Endothelial cell (in vitro differentiated cells): ENCODE results near the gene CPLANE1. TPM values are rescaled to one million over a fixed set of nuclear protein-coding genes. Genes with fewer than 3 reads are reported as not detected.
A peak's percentile ranks its signal among the peaks of the same experiment; 100 is the strongest.
"Not testable (repeated sequence)": the region's sequence is repeated elsewhere in the genome, so short reads cannot be mapped to it uniquely, and the experiment has no call there.

Experiments
- DNase-seq: peaks from one replicate; pipeline ENCODE4 v3.0.0; 2021; ENCODE audit warnings: low spot score
- H3K27ac Mint-ChIP-seq: one replicate; pipeline ENCODE4 v1.8.0; 2021; ENCODE audit warnings: mixed read lengths, inconsistent platforms; ENCODE audit not compliant: unreplicated experiment
- H3K27me3 Mint-ChIP-seq: one replicate; pipeline ENCODE4 v1.8.0; 2021; ENCODE audit warnings: mild to moderate bottlenecking, moderate library complexity, mixed read lengths, inconsistent platforms; ENCODE audit not compliant: unreplicated experiment
- H3K36me3 Mint-ChIP-seq: one replicate; pipeline ENCODE4 v1.8.0; 2021; ENCODE audit warnings: mild to moderate bottlenecking, low read depth, mixed read lengths, inconsistent platforms; ENCODE audit not compliant: unreplicated experiment
- H3K4me1 Mint-ChIP-seq: one replicate; pipeline ENCODE4 v1.8.0; 2021; ENCODE audit warnings: mild to moderate bottlenecking, mixed read lengths, inconsistent platforms; ENCODE audit not compliant: unreplicated experiment
- H3K4me3 Mint-ChIP-seq: one replicate; pipeline ENCODE4 v1.8.0; 2021; ENCODE audit warnings: mild to moderate bottlenecking, mixed read lengths, inconsistent platforms; ENCODE audit not compliant: unreplicated experiment
- H3K9me3 Mint-ChIP-seq: one replicate; pipeline ENCODE4 v1.8.0; 2021; ENCODE audit warnings: mixed read lengths, inconsistent platforms; ENCODE audit not compliant: unreplicated experiment
- CTCF ChIP-seq: fragments of 200-600 bp; sonication (generic); IDR thresholded peaks from one replicate; pipeline ENCODE4 v1.5.0; 2021; ENCODE audit warnings: antibody characterized with exemption; ENCODE audit not compliant: unreplicated experiment
- total RNA-seq: library from RNA; stranded (reverse); fragmentation: NEBNext Ultra II Directional; extraction: Animal tissue kit (Norgen Biotek cat#: 25700); gene quantifications from one replicate; pipeline ENCODE4 v1.2.1, GENCODE V29; 2021; ENCODE audit not compliant: unreplicated experiment

CPLANE1 gene
- total RNA-seq, 1 donor from 2014 or later, result 25.8 TPM

DNA sequence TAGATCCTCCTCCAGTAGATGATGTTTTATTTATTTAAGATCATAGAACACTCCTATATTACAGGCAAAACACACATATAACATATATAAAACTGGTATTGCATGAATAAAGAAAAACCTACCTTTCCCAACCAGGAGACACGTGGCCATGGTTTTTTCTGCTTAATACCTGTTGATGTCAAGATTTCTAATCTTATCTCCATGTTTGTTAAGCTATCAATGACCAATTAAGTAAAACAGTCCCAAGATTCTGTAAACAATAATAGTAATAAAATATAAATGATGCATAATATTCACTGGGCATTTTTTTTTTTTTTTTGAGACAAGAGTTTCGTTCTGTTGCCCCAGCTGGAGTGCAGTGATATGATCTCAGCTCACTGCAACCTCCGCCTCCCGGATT lies 1.7 kb downstream of the CPLANE1 start:
- Mint-ChIP-seq H3K4me1 (peaks cover 11% of the 10 kb centered on the region), H3K9me3 (no peaks in the 10 kb centered on the region), H3K27me3 (peaks cover 5% of the 10 kb centered on the region), H3K36me3 (no peaks in the 10 kb centered on the region), H3K27ac (no peak overlapping the region), H3K4me3 (peak overlapping the region; percentile 62)
- no peak for DNase-seq
- TF ChIP-seq CTCF, result no peak

- Mint-ChIP-seq H3K36me3 (no peaks in the 10 kb centered on the region), H3K4me1 (peaks cover 11% of the 10 kb centered on the region), H3K27me3 (peaks cover 5% of the 10 kb centered on the region), H3K4me3 (no peak overlapping the region), H3K9me3 (no peaks in the 10 kb centered on the region), H3K27ac (no peak overlapping the region)
- no peak for DNase-seq
- no peak for TF ChIP-seq CTCF
Measured at GRCh38 chr5:37247036-37247435, 2.1 kb downstream of the CPLANE1 start.

DNA sequence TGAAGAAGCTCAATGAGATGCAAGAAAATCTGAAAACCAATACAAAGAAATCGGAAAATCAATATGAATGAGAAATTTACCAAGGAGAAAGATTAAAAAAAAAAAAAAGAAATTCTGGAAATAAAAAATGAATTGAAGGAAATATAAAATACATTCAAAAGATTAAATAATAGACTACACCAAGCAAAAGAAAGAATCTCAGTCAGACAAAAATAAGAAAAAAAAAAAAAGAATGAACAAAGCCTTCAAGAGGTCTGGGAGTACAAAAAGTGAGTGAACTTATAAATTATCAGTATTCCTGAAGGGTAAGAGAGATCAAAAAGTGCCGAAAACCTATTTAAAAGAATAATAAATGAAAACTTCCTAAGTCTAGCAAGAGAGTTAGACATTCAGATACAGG lies 14.9 kb downstream of the CPLANE1 start:
- peaks cover 23% of the 10 kb centered on the region for H3K36me3 Mint-ChIP-seq
- no peak for TF ChIP-seq CTCF

GRCh38 chr5:37226377-37226776 lies 22.8 kb downstream of the CPLANE1 start:
- no peak for DNase-seq
- no peak for TF ChIP-seq CTCF
- Mint-ChIP-seq H3K36me3 (peaks cover 12% of the 10 kb centered on the region), H3K9me3 (no peaks in the 10 kb centered on the region), H3K4me1 (no peaks in the 10 kb centered on the region), H3K27ac (no peak overlapping the region), H3K27me3 (peaks cover 2% of the 10 kb centered on the region), H3K4me3 (no peak overlapping the region)

More for the DNA sequence above, 14.9 kb downstream of the CPLANE1 start:
- no peaks in the 10 kb centered on the region for H3K9me3 Mint-ChIP-seq
- peaks cover 2% of the 10 kb centered on the region for H3K27me3 Mint-ChIP-seq
- H3K4me3 Mint-ChIP-seq, result no peak overlapping the region
- peaks cover 3% of the 10 kb centered on the region for H3K4me1 Mint-ChIP-seq
- no peak overlapping the region for H3K27ac Mint-ChIP-seq
- DNase-seq, result no peak

DNA sequence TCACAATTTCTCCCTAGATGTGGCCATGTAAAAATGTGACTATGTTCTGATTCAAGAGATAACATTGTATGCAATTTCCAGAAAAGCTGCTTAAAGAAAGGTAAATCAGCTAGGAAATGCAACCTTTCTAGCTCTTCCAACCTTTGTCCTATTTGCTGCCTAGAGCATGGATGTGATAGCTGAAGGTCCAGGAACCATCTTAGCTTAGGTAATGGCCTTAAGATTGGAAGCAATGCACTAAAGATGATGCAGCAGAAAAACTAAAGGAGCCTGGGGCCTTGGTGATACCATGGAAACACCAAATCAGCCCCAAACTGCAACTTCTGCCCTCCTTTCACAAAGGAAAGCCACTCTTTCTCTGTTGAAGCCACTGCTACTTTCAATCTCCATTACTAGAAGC lies 27.0 kb downstream of the CPLANE1 start:
- TF ChIP-seq CTCF, result no peak
- no peak for DNase-seq
- Mint-ChIP-seq H3K27ac (no peak overlapping the region), H3K4me3 (no peak overlapping the region), H3K4me1 (no peaks in the 10 kb centered on the region), H3K36me3 (peaks cover 8% of the 10 kb centered on the region), H3K27me3 (no peaks in the 10 kb centered on the region), H3K9me3 (no peaks in the 10 kb centered on the region)

DNA sequence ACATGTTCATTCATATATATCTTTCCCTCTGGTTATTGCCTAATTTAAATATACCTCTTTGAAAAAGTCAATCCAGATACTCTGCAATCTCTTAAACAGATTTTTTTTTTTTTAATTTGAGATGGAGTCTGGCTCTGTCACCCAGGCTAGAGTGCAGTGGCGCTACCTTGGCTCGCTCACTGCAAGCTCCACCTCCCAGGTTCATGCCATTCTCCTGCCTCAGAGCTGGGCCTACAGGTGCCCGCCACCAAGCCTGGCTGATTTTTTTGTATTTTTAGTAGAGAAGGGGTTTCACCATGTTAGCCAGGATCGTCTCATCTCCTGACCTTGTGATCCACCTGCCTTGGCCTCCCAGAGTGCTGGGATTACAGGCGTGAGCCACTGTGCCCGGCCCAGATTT lies 28.8 kb downstream of the CPLANE1 start:
- H3K36me3 Mint-ChIP-seq, H3K27ac Mint-ChIP-seq, H3K27me3 Mint-ChIP-seq, DNase-seq, H3K4me3 Mint-ChIP-seq, H3K4me1 Mint-ChIP-seq, H3K9me3 Mint-ChIP-seq: not testable (repeated sequence)

GRCh38 chr5:37219384-37219783 lies 29.8 kb downstream of the CPLANE1 start:
- H3K4me1 Mint-ChIP-seq, H3K36me3 Mint-ChIP-seq, DNase-seq, H3K9me3 Mint-ChIP-seq, H3K27ac Mint-ChIP-seq, H3K27me3 Mint-ChIP-seq, H3K4me3 Mint-ChIP-seq: not testable (repeated sequence)
